ENCODE measurements around the gene EXOC3L1.

EXOC3L1 gene

DNA sequence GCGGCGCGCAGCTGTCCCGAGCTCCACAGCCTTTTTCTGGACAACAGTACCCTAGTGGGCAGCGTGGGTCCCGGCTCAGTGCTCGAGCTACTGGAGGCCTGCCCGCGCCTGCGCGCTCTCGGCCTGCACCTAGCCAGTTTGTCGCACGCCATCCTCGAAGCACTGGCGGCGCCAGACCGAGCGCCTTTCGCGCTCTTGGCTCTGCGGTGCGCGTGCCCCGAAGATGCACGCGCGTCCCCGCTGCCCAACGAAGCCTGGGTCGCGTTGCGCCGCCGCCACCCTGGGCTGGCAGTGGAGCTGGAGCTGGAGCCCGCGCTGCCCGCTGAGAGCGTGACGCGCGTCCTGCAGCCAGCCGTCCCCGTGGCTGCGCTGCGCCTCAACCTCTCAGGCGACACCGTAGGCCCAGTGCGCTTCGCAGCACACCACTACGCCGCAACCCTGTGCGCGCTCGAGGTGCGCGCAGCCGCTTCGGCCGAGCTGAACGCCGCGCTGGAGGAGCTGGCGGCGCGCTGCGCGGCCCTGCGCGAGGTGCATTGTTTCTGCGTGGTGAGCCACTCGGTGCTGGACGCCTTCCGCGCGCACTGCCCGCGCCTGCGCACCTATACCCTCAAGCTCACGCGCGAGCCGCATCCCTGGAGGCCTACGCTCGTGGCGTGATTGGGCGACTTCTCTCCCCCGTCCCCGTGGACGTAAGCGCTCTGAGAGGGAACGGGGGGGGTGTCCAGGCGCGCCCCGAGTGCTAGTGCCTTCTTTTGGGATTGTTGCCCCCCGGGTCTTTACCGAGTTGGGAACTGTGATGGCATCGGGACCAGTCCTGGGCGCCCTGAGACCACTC lies 26.6 kb downstream of the EXOC3L1 start:
- peak in 1 of 4 experiments; percentile 19 for DNase-seq

DNA sequence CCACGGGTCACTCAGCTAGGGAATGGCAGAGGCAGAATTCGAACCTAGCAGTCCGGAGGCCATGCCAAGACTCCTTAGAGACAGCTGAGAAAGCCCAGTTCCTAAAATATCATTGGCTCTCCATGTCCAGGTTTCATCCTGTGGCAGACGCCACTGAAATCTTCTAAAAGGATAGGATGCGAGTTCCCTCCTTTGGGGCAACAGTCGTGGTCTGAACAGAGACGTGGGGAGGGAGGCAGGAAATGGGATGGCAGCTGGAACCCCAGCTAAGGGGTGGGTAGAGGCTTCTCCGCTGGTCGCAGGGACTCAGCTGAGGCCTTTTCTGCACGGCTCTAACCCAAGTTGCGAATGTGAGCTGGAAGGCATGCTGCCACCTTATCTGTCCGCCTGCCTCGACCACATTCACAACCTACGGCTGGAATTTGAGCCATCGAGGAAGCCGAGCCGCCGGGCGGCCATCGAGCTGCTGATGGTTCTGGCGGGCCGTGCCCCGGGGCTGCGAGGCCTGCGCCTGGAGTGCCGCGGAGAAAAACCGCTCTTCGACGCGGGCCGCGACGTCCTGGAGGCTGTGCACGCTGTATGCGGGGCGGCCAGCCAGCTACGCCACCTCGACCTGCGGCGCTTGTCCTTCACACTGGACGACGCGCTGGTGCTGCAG lies 27.3 kb downstream of the EXOC3L1 start:
- no peak for DNase-seq

DNA sequence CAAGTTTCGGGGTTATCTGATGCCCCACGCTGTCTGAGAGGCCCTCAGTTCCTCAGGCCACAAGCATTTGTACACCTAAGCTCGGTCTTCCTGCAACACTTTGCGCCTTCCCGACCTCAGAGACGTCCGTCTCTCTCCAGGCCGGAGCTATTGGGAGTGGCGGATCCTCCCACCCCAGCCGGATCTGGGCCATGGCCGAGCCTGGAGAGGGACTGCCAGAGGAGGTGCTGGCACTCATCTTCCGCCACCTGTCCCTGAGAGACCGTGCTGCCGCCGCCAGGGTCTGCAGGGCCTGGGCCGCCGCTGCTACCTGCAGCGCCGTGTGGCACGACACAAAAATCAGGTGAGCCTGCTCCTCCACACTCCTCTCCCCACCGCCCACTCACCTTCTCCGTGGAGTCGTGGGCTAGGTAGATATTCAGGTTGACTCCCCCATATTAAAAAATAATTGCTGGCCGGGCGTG lies 28.3 kb downstream of the EXOC3L1 start:
- DNase-seq, result no peak

DNA sequence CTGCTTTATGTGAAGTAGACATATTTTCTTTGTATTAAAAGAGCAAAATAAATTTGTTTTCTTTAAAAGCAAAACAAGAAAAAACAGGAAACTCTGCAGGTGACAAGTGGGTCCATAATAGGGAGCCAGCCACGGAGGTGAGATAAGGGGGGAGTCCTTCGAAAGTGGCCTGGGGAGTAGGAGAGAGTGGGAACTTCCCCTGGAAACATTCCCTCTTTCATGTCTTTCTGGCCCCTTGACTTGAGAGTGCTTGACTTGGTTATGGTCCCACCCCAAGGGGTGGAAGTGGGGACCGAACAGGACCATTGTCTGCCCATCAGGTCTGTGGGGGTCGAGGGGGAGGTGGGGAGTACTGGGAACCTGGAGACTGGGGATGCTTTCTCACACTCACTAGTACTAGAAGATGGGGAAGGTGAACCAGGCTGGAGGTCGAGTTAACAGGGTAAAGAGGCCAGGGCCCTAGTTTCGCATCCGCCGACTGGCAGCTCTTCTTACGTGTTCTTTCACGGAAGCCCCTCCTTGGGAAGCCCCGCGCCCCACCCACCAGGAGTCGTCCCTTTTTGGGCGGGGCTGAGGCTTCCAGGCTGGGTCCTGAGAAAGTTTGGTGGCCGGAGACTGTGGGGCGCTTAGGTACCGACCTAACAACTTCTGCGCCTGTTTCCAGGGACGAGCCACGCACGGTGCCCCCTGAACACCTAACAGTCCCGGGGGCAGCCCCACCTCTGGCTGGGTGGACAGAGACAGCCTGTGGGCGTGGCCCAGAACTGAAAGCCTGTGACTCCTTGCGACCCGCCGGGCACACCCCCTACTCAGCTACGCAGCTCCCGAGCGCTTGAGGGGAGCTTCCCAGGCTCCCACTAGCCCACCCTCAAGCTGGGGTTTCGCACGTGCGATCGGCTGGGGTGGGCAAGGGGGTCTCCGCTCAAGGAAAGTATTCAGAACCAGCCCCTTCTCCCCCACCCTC lies 31.0 kb downstream of the EXOC3L1 start:
- peak in 2 of 4 experiments; percentile 50 to 67 for DNase-seq

DNA sequence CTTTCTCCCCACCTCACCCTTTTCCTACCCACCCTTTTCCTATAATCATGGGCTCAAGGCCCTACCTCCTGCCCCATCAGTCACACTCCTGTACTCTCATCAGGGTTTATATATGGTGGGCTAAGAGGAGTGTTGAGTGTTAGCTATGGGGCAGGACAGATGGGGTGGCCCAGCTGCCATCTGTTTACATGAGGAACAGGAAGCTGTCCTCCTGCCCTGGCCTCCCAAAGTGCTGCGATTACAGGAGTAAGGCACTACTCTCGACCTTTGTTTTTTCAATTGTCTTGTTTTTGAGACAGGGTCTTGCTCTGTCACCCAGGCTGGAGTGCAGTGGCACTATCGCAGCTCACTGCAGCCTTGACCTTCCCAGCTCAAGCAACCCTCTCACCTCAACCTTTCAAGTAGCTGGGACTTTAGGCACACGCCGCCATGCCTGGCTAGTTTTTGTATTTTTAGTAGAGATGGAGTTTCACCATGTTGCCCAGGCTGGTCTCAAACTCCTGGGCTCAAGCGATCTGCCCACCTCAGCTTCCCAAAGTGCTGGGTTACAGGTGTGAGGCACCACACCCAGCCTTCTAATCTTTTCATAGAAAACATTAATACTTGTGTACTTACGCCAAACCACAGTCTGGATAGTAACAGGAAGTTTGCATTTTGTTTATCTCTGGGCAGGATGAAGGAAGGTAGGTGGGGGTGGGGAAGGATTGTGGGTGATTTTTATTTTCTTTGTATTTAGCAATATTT lies 31.9 kb downstream of the EXOC3L1 start:
- DNase-seq, result no peak

DNA sequence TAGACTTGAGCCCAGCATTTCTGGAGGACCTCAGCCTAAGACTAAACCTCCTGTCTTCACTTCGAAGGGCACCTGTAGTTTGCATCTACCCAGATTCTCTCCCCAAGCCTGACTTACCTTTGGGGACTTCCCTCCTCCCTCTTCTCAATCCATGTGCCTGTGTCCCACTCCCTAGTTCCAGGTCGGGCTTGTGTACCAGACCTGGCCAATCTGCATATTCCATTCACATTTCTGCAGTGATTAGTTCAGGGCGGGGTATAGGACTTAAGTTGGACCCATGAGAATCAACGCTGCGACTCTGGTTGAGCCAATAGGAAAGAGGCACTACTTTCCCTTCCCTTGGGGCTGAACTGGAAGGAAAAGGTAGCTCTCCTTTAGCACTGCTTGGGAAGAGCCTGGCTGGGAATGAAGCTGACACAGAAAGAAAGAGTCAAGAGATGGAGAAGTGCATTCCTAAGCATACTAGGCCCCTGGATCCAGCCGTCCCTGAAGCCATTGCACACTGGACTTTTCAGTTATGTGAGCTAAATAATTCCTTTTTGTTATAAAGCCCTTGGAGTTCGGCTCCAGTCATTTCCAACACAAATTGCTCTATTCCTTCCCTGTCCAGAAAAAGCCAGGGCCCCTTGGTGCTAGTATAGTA lies 32.7 kb downstream of the EXOC3L1 start:
- no peak for DNase-seq

DNA sequence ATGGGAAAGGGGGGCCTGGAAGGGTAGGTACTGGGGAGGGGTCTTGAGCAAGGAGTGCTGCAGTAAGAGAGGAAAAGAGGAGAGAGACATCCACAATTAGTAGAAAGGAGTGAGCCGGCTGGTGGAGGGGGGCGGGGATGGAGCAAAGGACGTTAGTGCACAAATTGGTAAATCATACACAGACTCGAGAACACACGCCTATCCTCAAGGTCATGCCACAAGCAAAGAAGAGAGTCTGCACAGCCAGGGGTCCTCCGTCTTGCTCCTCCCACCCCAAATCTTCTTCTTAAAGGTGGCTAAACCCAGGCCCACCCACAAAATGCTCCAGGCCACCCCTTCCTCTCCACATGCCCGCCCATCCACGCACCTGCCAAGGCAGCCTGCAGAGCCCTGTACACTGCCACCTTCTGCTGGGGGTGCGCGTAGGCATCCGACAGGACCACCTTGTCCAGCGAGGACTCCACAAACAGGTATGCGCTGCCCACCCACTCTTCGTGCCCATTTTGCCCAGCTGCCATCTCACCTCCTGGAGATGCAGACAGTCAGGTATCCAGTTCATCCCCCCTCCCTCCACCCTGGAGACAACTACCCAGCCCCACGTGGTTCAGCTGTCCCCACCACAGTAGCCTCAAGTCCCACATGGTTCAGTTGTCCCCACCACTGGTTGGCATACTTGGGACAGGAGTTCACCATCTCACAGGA lies 33.6 kb downstream of the EXOC3L1 start:
- no peak for DNase-seq

DNA sequence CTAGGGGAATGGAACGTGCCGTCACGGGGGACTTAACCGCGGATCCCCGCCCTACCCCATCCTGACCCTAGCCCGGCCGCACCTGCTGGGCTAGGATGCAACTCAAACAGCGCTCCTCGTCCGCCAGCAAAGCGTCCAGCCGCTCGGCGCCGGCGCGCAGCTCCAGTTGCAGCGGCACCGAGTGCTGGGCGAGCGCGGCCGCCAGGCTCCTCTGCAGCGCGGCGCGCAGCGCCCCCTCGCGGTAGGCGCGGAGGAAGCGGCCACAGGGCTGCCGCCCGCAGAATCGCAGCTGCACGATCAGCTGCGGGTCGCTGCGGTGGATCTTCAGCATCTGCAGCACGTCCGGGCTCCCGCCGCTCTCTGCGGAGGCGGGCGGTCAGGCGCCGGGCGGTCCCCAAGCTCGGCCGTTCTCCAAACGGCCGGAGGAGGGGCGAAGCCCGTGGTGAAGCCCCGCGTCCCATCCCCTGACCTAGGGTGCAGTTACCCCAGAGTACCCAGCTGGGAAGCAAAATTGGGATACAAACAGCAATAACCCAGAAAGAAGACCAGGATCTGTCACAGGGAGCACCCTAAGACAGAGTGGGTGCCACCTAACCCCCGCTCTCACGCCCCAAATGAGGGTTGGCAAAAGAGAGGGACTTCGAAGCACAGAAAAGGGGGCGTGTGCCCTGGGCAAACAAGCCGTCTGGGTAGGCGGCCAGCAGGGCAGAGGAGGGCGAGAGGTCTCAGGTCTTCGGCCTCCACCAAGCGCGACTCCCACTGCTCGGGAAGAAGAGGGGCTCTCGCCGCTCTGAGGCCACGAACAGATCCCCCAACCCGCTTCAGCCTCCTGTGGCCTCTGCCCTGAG lies 34.4 kb downstream of the EXOC3L1 start:
- DNase-seq, result peak; percentile 60 to 80 (median 67)

DNA sequence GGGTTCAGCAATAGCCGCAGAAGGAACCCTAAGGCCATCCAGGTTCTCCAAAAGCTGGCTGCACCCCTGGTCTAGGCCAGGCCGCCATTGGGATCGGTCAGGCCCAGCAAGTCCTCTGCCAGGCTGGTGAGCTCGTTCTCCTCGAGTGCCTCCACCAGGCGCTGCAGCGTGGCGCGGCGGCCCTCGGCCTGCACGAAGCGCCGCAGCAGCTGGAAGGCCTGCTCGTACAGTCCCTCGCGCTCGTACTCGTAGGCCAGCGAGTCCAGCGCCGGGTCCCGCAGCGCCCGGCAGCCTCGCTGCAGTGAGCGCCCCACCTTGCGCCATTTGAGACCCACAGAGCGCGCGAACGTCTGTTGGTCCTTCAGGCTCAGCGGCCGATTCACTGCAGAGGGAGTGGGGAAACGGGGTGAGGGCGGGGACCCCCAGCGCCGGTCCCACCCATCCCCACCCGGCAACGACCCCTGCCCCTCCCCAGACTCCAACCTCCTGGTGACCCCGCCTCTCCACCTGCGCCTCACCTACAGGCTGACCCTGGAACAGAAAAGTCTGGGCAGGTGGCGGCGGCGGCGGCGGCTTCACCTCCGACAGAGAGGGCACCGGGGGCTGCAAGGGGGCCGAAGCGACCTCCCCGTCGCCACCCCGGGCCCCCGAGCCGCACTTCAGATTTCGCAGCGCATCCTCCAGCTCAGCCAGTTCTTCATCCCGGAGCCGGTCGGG lies 35.2 kb downstream of the EXOC3L1 start:
- no peak for DNase-seq

DNA sequence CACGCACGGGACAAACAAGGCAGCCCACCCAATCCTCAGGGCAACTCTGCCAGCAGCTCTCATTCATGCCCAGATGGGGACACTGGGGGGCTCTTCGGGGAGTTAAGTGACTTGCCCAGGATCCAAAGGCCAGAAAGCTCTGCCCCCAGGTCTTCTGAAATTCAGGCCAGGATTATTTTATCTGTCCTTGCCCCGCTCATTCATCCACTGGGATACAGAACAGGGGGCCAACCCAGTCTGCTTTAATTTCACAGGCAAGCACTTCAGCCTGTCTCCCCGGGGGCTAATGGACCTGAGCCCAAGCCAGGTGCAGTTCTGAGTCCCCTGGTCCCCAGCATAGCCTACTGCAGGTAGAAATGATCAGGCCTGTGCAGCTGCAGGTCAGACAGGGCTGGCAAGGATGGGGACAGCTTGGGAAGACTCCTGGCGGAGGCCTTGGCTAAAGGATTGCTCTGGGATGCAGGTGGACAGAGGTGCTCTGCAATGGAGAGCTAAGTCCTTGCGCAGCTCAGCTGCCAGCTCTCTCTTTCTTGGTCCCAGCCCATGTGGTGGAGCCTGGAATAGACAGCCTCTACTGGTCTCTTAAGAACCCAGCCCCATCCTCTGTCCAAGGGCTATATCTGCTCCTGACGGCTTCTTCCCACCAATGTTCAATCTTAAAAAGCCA lies 38.4 kb downstream of the EXOC3L1 start:
- no peak for DNase-seq

DNA sequence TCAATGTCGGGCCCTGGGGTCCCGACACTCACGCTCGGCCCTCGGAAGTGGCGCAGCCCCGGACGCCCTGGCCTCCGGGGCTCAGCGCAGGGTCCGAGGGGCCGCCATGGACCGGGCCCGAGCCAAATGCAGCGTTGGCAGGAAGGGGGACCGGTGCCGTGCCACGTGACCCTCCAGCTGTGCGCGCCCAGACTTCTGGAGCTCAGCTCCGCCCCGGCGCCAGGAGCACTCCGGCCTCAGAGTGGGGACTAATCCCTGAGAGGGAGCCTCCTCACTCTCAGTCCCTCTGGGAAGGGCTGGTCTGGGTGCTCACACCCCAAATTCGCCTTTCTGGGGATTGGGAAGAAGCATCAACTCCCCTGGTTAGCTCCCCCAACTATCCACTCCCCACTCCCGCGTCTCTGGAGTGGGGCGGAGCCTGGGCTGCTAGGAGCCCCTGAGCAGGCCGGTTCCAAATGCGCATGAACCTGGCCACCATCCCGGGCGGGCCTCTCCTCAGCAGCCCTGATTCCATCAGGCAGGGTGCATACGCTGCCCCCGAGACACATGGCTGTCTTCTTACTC lies 39.0 kb downstream of the EXOC3L1 start, which contains the start of gene B3GNT9:
Gene B3GNT9 (minus strand): TSS at position 166 of the 564 bp plus-strand sequence. CDS start 513 bp downstream, outside the sequence.
- no peak for DNase-seq

DNA sequence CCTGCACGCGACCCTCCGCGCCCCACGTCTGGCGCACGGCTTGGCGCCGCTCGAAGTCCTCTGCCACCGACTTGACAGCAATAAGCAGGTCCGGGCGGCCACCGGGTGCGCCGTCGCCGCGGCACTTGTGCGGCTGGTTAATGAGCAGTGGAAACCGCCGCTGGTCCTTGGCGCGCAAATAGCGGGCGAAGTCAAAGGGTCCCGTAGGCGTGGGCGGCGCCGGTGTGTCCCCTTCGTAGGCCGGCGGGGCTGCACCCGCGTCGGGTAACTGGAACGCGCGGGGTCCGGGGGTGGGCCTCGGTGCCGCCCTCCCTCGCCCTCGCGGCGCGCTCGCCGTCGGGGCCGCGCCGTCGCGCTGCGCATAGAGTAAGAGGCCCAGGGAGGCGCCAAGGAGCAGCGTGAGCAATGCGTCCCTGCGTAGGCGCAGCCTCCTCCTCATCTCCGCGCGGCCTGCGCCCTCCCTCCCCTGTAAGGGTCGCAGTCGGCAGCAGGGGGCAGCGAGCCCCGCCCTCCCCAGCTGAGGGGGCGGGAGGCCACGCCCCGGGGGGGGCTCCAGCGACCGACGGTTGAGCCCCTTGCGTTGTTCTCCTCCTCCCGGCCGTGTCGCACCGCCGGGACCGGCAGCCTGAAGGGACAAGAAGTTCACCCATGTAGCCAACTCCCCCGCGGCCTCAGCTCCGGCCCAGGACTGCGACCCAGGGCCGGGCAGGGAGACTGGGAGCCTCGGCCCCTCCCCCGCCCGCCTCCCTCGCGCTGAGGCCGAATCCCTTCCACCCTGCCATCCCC lies 39.7 kb downstream of the EXOC3L1 start:
- DNase-seq, result no peak

DNA sequence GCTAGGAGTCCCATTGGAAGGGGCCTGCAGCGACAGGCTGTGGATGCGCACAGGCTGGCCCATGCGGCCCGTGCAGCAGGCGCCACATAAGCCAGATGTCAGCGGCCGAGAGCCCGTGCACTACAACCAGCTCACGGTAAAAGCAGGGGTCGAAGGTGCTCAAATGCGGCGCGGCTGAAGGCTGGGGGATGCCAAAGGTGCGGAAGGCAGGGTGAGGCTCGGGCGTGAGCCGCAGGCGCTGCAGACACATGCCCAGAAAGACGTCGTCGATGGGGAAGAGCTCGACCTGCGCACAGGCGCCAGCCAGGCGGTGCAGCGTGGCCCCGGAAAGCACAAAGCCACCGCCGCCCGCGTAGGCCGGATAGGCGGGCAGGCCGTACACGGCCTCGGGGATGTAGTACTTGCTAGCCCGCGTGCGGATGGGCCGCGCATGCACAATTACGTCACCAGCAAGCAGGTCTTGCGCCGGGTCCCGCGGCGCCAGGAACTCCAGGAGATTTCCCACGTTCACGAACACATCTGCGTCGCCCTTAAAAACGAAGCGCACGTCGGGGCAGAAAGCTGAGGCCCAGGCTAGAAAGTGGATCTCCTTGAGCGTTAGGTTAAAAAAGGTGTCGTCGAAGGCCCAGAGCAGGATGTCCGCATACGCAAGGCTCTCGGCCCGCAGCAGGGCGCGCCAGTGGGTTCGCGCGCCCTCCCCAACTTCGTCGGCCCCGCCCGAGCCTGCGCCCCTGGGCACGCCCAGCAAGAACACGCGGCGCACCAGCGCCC lies 40.5 kb downstream of the EXOC3L1 start:
- DNase-seq, result no peak

DNA sequence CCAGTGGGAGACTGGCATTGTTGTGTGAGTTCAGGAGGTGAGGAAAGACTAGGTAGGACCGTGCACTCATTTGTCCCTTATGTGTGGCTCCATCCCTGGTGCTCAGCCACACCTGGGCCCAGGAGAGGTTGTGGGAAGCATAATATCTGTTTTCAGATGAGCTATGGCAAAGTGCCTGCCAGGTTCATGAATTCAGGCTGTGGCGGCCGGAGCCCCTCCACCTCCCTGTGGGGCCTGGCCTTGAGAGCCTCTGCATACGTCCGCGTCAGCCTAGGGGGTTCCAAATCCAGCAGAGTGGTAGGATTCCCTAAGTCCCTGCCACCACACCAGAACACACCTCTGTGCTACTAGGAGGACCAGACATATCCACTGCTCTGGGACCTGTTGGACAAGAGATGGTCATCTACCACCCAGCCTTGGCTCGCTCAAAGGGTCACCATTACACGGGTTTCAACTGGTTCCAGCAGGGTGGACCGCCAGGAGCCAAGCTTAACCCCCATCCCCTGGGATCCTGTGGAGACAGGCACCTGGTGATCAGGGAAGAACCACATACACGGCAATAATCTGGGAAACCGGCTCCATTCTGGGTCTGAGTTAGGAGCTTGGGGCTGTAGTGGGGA lies 41.2 kb downstream of the EXOC3L1 start:
- DNase-seq, result no peak

DNA sequence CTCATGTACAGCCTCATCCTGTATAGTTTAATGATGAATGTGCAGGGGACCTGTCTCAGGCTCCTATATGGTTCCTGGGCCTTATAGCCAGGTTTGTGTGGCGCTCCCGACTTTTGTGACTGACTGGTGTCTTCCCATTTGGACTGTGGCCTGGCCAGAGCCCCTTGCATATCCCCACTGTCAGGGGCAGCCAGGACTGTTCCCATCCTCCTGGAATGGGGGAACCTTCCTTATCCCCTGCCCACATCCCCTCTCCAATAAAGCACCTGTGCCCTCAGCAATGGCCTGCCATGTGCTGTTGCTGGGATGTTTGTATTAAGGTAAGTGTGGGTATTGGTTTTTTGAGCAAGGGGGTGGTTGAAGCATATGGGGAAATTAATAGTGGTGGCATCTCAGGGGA lies 41.7 kb downstream of the EXOC3L1 start:
- DNase-seq, result no peak

DNA sequence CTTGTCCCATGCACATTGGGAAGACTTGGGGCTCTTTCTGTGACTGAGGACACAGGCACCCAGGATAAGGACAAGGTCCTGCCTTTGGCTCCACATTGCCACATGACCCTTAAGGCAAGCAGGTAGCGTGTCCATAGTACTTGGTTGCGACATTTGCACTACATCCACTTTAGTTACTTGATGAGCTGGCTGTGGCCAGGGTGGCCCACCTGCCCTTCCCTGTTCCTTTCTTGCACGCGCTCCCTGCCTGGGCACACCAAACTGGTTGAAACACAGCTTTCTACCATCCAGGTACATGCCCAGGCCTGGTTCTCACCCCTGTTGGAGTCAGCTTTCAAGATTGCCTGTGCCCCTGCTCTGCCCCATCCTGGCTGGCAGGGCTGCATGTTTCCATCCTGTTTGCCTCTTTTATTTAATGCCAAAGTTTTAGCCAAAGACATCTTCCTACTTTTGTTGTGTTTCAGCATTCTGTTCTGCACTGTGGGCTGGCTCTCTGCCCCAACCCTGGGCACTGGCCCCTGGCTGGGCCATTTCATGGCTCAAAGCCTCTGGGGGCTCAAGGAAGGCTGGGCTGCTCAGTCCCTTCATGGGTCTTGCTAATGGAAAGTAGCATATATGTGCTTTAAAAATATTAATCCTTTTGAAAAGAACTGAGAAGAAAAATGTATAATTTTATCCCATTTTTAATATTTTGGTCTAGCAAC lies 42.3 kb downstream of the EXOC3L1 start:
- DNase-seq, result no peak
